Stomach (tissue), 4 donors: ENCODE results near the gene TEX53.

Experiments
- POLR2A ChIP-seq, 4 donors: fragments of 450-650 bp; IDR thresholded peaks; one replicate each; pipeline ENCODE4 v1.6.1; 2016; ENCODE audit warnings: antibody characterized with exemption in 4 of 4, control low read depth in 2 of 4, mild to moderate bottlenecking in 1 of 4, moderate library complexity in 1 of 4
- POLR2AphosphoS5 ChIP-seq, 3 donors: sonication (generic); formaldehyde crosslinking; IDR thresholded peaks; one replicate each; pipeline ENCODE4 v1.6.1; 2016; ENCODE audit warnings: antibody characterized with exemption in 3 of 3
- TF ChIP-seq, protein P1 (sequence below), 7 experiments: fragments of 450-650 bp in 4 of 7; fragments of 200-600 bp in 3 of 7; sonication (generic) in 3 of 7; IDR thresholded peaks; one replicate each; pipeline ENCODE4 v1.5.1; 2016 to 2019; ENCODE audit warnings: antibody characterized with exemption in 7 of 7, control low read depth in 2 of 7, mild to moderate bottlenecking in 1 of 7

DNA sequence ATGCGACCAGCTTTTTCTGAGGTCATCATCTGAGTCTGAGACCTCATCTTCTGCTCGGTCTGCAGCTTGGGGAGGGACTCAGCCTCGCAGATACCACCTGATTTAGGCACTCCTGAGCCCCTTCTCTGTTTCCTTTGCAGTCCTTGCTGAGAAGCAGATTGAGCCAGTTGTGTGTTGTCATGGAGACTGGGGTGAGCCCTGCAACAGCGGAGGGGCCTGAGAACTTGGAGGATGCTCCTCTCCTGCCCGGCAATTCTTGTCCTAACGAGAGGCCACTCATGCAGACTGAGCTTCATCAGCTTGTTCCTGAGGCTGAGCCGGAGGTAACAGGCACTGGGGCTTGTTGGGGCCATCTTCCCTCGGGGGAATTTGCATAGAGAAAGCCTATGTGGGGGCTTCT, 19.2 kb downstream of the TEX53 start:
- TF ChIP-seq POLR2A (IDR thresholded peaks at IDR 0.05), result no peak
- TF ChIP-seq, protein P1, sequence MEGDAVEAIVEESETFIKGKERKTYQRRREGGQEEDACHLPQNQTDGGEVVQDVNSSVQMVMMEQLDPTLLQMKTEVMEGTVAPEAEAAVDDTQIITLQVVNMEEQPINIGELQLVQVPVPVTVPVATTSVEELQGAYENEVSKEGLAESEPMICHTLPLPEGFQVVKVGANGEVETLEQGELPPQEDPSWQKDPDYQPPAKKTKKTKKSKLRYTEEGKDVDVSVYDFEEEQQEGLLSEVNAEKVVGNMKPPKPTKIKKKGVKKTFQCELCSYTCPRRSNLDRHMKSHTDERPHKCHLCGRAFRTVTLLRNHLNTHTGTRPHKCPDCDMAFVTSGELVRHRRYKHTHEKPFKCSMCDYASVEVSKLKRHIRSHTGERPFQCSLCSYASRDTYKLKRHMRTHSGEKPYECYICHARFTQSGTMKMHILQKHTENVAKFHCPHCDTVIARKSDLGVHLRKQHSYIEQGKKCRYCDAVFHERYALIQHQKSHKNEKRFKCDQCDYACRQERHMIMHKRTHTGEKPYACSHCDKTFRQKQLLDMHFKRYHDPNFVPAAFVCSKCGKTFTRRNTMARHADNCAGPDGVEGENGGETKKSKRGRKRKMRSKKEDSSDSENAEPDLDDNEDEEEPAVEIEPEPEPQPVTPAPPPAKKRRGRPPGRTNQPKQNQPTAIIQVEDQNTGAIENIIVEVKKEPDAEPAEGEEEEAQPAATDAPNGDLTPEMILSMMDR (IDR thresholded peaks at IDR 0.05), result no peak
- TF ChIP-seq POLR2AphosphoS5 (IDR thresholded peaks at IDR 0.05), result no peak
